Brain pericyte (primary cell): ENCODE measurements around the gene PCBP3.
"Not testable (repeated sequence)": the region's sequence is repeated elsewhere in the genome, so short reads cannot be mapped to it uniquely, and the experiment has no call there.

Experiments used
- DNase-seq: peaks from one replicate; pipeline ENCODE4 v3.0.0-alpha.2; 2012; ENCODE audit warnings: low read depth, low spot score

PCBP3 gene

GRCh38 chr21:45643021-45643980, at the start of gene PCBP3:
Gene PCBP3 (plus strand): TSS chr21:45643725. CDS start chr21:45850086, 206,361 bp downstream.
- peak; percentile 86 for DNase-seq

GRCh38 chr21:45594721-45595489, 48.6 kb upstream of the PCBP3 start:
- no peak for DNase-seq

- DNase-seq, result no peak
Observed at GRCh38 chr21:45595574-45596295, 47.8 kb upstream of the PCBP3 start.

GRCh38 chr21:45596704-45597318, 46.7 kb upstream of the PCBP3 start:
- no peak for DNase-seq

GRCh38 chr21:45598109-45598508, 45.4 kb upstream of the PCBP3 start:
- DNase-seq, result no peak

- DNase-seq, result no peak
Observed at GRCh38 chr21:45598666-45599065, 44.9 kb upstream of the PCBP3 start.

GRCh38 chr21:45599146-45599581, 44.4 kb upstream of the PCBP3 start:
- DNase-seq, result no peak

- no peak for DNase-seq
Observed at GRCh38 chr21:45600248-45600647, 43.3 kb upstream of the PCBP3 start.

- no peak for DNase-seq
Observed at GRCh38 chr21:45601551-45601950, 42.0 kb upstream of the PCBP3 start.

- DNase-seq, result no peak
Observed at GRCh38 chr21:45602106-45602505, 41.4 kb upstream of the PCBP3 start.

- no peak for DNase-seq
Observed at GRCh38 chr21:45603481-45603880, 40.0 kb upstream of the PCBP3 start.

- not testable (repeated sequence) for DNase-seq
Observed at GRCh38 chr21:45604681-45605080, 38.8 kb upstream of the PCBP3 start.

- no peak for DNase-seq
Observed at GRCh38 chr21:45607021-45607908, 36.3 kb upstream of the PCBP3 start.

- no peak for DNase-seq
Observed at GRCh38 chr21:45607909-45608295, 35.6 kb upstream of the PCBP3 start.

GRCh38 chr21:45608747-45609470, 34.6 kb upstream of the PCBP3 start:
- DNase-seq, result not testable (repeated sequence)

GRCh38 chr21:45609616-45610015, 33.9 kb upstream of the PCBP3 start:
- not testable (repeated sequence) for DNase-seq

GRCh38 chr21:45611296-45611695, 32.2 kb upstream of the PCBP3 start:
- no peak for DNase-seq

GRCh38 chr21:45611939-45612664, 31.4 kb upstream of the PCBP3 start:
- peak; percentile 56 for DNase-seq

- not testable (repeated sequence) for DNase-seq
Observed at GRCh38 chr21:45612665-45613019, 30.9 kb upstream of the PCBP3 start.
